HG03280 (cell line): ENCODE data around the gene PIP4P1.
"Not testable (repeated sequence)": the region's sequence is repeated elsewhere in the genome, so short reads cannot be mapped to it uniquely, and the experiment has no call there.

Experiments used
- ATAC-seq: cut with Tn5 transposase; IDR thresholded peaks from one replicate; pipeline ENCODE4 v1.9.1; 2021; ENCODE audit warnings: mild to moderate bottlenecking, moderate library complexity; ENCODE audit not compliant: unreplicated experiment

The PIP4P1 gene

GRCh38 chr14:20461225-20462141 is at the start of gene PIP4P1:
PIP4P1 (minus strand) TSS chr14:20461434; CDS start chr14:20461325, 109 bp downstream.
- peak; percentile 91 for ATAC-seq

GRCh38 chr14:20508367-20508766 is 47.1 kb upstream of the PIP4P1 start:
- ATAC-seq: no peak

GRCh38 chr14:20507537-20507936 is 46.3 kb upstream of the PIP4P1 start:
- ATAC-seq: not testable (repeated sequence)

DNA sequence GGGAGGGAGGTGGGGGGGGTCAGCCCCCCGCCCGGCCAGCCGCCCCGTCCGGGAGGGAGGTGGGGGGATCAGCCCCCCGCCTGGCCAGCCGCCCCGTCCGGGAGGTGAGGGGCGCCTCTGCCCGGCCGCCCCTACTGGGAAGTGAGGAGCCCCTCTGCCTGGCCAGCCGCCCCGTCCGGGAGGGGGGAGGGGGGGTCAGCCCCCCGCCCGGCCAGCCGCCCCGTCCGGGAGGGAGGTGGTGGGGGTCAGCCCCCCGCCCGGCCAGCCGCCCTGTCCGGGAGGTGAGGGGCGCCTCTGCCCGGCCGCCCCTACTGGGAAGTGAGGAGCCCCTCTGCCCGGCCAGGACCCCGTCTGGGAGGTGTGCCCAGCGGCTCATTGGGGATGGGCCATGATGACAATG is 45.5 kb upstream of the PIP4P1 start:
- ATAC-seq: not testable (repeated sequence)

GRCh38 chr14:20506276-20506675 is 45.0 kb upstream of the PIP4P1 start:
- not testable (repeated sequence) for ATAC-seq

- ATAC-seq: no peak
Observed at GRCh38 chr14:20503898-20504297, 42.7 kb upstream of the PIP4P1 start.

DNA sequence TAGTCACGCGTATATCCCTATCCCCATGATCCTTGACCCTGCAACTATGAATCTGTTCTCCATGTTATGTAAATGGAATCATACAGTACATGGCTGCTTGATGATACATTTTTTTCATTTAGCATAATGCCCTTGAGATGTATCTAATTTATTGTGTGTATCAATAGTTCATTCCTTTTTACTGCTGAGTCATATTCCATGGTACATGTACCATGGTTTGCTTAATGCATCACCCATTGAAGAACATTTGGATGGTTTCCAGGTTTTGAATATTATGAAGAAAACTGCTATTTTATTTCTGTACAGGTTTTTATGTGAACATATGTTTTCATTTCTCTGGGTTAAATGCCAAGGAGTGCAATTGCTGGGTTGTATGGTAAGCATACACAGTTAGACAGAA is 40.1 kb upstream of the PIP4P1 start:
- no peak for ATAC-seq

GRCh38 chr14:20499881-20500280 is 38.6 kb upstream of the PIP4P1 start:
- no peak for ATAC-seq

DNA sequence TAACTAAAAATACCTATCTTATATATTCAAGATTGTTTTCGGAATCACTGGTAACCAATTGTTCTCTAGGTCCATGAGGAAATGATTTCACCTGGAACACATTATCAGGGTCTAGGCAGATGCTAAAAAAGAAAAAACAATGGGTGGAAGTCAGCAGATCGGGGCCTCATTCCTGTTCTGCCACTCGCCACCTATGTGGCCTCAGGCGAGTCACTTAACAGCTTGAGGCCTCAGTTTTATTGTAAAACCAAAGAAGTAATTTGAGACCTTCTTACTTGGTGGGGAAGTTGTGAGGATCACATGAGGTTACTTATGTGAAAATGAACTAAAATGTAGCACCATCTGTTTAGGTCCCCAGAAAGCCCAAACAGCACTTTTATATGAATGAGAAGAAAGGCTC is 37.9 kb upstream of the PIP4P1 start:
- ATAC-seq: no peak

DNA sequence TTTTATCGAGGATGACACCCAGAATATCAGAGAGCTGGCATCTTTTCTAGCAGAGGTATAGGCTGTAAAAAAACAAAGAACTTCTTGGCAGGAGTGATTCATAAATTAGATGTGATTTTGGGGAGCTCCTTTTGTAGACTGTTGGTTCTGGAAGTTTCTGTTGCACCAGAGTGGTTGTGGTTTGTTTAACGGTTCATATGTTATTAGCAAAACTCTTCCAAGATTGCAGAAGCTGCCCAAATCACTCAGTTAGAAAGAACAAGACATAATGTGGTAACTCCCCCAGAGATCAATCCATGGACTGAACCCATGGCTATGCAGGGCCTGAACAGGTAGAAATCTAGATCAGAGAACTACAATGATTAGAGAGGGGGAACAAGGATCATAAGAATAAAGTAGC is 37.4 kb upstream of the PIP4P1 start:
- ATAC-seq: no peak

DNA sequence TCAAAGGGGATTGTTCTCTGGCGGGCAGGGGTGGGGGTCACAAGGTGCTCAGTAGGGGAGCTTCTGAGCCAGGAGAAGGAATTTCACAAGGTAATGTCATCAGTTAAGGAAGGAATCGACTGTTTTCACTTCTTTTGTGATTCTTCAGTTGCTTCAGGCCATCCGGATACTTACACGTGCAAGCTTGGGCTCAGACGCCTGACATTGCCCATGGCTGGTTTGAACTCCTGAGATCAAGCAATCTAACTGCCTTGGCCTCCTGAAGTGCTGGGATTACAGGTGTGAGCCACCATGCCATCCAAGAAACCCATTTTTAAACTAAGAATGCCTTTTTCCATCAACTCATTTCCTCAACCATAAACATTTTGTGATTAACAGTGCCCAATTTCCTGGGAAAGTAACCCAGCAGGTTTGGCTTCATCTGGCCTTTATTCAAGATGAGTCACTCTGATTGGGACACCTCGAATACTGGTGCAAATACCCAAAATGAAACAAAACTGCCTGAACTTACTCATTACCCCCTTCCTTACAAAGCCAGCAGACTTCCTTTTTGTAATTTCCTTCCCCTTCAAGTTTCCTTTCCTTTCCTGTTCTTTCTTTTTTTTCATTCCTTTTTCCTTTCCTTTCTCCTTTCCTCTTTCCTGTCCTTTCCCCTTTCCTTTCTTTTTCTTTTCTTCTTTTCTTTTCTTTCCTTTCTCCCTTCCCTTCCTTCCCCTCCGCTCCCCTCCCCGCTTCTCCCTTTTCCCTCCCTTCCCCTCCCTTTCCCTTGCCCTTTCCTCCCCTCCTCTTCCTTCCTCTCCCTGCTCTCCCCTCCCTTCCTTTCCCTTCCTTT is 33.9 kb upstream of the PIP4P1 start:
- no peak for ATAC-seq

DNA sequence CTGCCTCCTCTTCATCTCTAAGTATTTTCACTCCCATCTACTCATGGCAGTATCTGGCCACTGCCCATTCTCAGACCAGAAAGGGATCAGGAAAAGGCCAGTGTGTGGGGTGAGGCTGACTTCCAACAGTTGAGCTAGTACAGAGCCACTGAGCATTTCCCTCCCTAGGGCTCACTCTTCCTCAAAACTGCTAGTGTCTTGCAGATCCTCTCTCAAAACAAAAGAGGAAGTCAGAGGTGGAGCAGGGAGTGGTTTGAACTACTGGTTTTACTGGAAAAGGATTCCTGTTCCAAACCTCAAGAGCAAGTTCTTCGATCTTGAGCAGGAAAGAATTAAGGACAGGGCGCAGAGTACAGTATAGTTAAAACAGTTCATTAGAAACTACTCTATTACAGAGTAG is 32.4 kb upstream of the PIP4P1 start:
- no peak for ATAC-seq

- no peak for ATAC-seq
Observed at GRCh38 chr14:20492486-20492885, 31.3 kb upstream of the PIP4P1 start.

- no peak for ATAC-seq
Observed at GRCh38 chr14:20490563-20490962, 29.3 kb upstream of the PIP4P1 start.

DNA sequence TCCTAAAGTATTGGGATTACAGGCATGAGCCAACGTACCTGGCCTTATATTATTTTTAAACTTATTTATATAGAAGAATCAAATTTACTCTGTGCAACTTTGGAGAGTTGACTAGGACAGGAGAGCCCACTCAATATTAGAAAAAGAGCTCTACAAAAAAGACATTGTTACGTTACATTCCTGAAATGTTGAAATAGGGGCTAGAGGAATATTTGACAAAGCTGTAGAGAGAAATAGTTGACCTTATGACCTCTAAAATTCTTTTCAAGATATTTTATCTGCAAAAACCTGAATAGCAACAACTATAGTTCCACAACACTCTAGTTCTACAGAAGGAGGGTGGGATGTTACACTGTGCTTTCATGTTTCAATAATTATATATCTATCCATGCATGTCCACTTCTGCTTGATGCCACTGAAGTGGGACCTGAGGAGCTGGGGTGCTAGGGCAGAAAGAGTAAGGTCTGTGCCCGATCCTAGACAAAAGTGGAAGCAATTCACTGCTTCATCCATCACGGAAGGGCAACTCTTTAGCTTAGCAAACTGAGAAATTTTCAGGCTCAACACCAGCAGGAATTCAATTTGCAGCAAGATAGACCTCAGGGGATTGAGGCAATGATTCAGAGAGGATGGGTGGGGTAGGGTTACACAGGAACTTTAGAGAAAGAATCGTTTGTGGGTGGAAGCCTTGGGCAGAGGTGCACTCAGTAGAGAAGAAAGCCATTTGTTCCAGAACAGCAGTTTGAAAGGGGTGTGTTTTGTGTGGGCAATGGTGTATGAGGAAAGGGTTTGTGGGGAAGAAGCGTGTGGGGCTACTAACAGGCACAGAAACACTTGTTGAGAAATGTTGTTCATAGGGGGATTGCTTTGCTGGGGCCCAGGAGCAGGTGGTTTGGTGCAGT is 28.1 kb upstream of the PIP4P1 start:
- no peak for ATAC-seq

DNA sequence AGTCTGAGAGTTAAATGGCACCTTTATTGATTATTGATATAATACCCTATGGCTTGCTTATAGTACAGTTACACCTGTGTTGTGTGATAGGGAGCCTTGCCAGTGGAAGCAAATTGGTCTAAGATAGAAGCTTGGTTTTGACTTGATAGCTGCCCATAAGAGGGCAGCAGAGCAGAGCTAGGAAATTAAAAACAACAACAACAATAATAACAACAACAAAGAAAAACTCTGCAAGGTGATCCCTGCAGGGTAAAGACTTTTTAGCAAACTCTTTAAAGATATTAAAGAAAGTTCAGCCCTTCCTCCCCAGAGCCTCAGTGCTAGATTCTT is 26.1 kb upstream of the PIP4P1 start:
- ATAC-seq: no peak

GRCh38 chr14:20486684-20487395 is 25.6 kb upstream of the PIP4P1 start:
- no peak for ATAC-seq

- ATAC-seq: no peak
Observed at GRCh38 chr14:20485900-20486299, 24.7 kb upstream of the PIP4P1 start.

DNA sequence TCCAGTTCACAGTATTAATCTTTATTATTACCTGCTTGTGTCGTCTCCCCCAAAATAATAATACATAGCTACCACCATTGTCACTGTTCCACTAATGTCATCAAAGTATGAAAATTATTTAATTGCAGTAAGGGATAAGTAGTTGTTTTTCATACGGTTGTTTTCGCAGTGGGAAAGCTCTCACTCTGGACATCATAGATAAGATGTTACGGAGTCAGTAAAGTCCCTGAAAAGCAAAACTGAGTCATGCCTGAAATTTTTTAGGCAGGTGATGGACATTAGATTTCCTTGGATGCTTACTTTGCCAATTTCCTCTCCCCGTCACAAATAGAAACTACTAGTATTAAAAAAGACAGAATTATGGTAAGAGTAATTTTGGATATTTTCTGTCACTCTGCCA is 21.1 kb upstream of the PIP4P1 start:
- ATAC-seq: no peak

- no peak for ATAC-seq
Observed at GRCh38 chr14:20478894-20479293, 17.7 kb upstream of the PIP4P1 start.
